Neuronal stem cell (in vitro differentiated cells): ENCODE data around the gene PDZD7.
A peak's percentile ranks its signal among the peaks of the same experiment; 100 is the strongest.

Experiments
- DNase-seq: peaks from one replicate; pipeline ENCODE4 v3.0.0-alpha.2; 2013; ENCODE audit warnings: low spot score
- H2AFZ ChIP-seq: one replicate; pipeline ENCODE4 v1.6.1; 2013; ENCODE audit warnings: mild to moderate bottlenecking, low read length, inconsistent platforms
- H2AK5ac ChIP-seq: 2 replicates; pipeline ENCODE4 v1.6.1; 2013; ENCODE audit warnings: low read depth, mild to moderate bottlenecking, inconsistent platforms, low read length, moderate library complexity, mixed read lengths
- H2BK120ac ChIP-seq: 2 replicates; pipeline ENCODE4 v1.6.1; 2013; ENCODE audit warnings: low read depth, mild to moderate bottlenecking, inconsistent platforms, low read length, moderate library complexity, mixed read lengths
- H2BK12ac ChIP-seq: one replicate; pipeline ENCODE4 v1.6.1; 2013; ENCODE audit warnings: low read length, inconsistent platforms
- H2BK15ac ChIP-seq: 2 replicates; pipeline ENCODE4 v1.6.1; 2013; ENCODE audit warnings: mild to moderate bottlenecking, low read length, inconsistent platforms, mixed read lengths
- H2BK5ac ChIP-seq: one replicate; pipeline ENCODE4 v1.6.1; 2013; ENCODE audit warnings: inconsistent platforms, mild to moderate bottlenecking, low read length, moderate library complexity
- H3K14ac ChIP-seq: one replicate; pipeline ENCODE4 v1.6.1; 2013; ENCODE audit warnings: low read length, inconsistent platforms
- H3K18ac ChIP-seq: 2 replicates; pipeline ENCODE4 v1.6.1; 2013; ENCODE audit warnings: low read length, inconsistent platforms
- H3K23ac ChIP-seq: 2 replicates; pipeline ENCODE4 v1.6.1; 2013; ENCODE audit warnings: low read depth, mild to moderate bottlenecking, mixed read lengths, low read length, inconsistent platforms; ENCODE audit not compliant: poor library complexity
- H3K27ac ChIP-seq: replicated peaks from 3 replicates; pipeline ENCODE4 v1.5.1; 2013; ENCODE audit warnings: low read length, inconsistent platforms
- H3K27me3 ChIP-seq, 3 experiments: 2 replicates each; pipeline ENCODE4 v1.6.1; 2013; ENCODE audit warnings: low read length in 3 of 3, mild to moderate bottlenecking in 2 of 3, inconsistent platforms in 1 of 3, low read depth in 1 of 3, mixed read lengths in 1 of 3, moderate library complexity in 1 of 3; ENCODE audit not compliant: control insufficient read depth in 3 of 3, insufficient read depth in 3 of 3
- H3K36me3 ChIP-seq, 2 donors: replicated peaks in 1 of 2; 2 replicates each; pipeline ENCODE4 v1.6.1; 2013; ENCODE audit warnings: low read length in 2 of 2; ENCODE audit not compliant: control insufficient read depth in 2 of 2, insufficient read depth in 2 of 2
- H3K4ac ChIP-seq: 2 replicates; pipeline ENCODE4 v1.6.1; 2013; ENCODE audit warnings: inconsistent platforms, mild to moderate bottlenecking, low read length, moderate library complexity
- H3K4me1 ChIP-seq, 2 donors: 1 replicate in 1 of 2; 2 replicates in 1 of 2; pipeline ENCODE4 v1.6.1; 2013; ENCODE audit warnings: low read length in 2 of 2, low read depth in 1 of 2; ENCODE audit not compliant: control insufficient read depth in 2 of 2, insufficient read depth in 1 of 2
- H3K4me2 ChIP-seq: one replicate; pipeline ENCODE4 v1.6.1; 2013; ENCODE audit warnings: mild to moderate bottlenecking, low read length, inconsistent platforms; ENCODE audit not compliant: insufficient read depth, poor library complexity, severe bottlenecking
- H3K4me3 ChIP-seq, 2 donors: 2 replicates each; pipeline ENCODE4 v1.5.1; 2013; ENCODE audit warnings: low read length in 2 of 2, mild to moderate bottlenecking in 2 of 2, inconsistent platforms in 1 of 2, moderate library complexity in 1 of 2
- H3K79me1 ChIP-seq: one replicate; pipeline ENCODE4 v1.6.1; 2013; ENCODE audit warnings: low read depth, mild to moderate bottlenecking, inconsistent platforms, low read length, moderate library complexity
- H3K9ac ChIP-seq: one replicate; pipeline ENCODE4 v1.6.1; 2013; ENCODE audit warnings: mild to moderate bottlenecking, low read depth, low read length, inconsistent platforms; ENCODE audit not compliant: poor library complexity
- H3K9me3 ChIP-seq, 2 donors: replicated peaks in 1 of 2; 2 replicates each; pipeline versions ENCODE3 to v1.6.1; 2013; ENCODE audit warnings: low read length in 2 of 2, mild to moderate bottlenecking in 2 of 2, inconsistent platforms in 1 of 2, low read depth in 1 of 2, mixed read lengths in 1 of 2, moderate library complexity in 1 of 2; ENCODE audit not compliant: control insufficient read depth in 2 of 2, insufficient read depth in 1 of 2
- H4K8ac ChIP-seq: one replicate; pipeline ENCODE4 v1.6.1; 2013; ENCODE audit warnings: low read depth, mild to moderate bottlenecking, inconsistent platforms, low read length, moderate library complexity
- H4K91ac ChIP-seq: one replicate; pipeline ENCODE4 v1.6.1; 2013; ENCODE audit warnings: low read length, low read depth, mild to moderate bottlenecking, inconsistent platforms; ENCODE audit not compliant: poor library complexity
- WGBS, 2 donors: extraction: QIAGEN DNeasy Blood & Tissue Kit; methylation state at CpG; one replicate each; pipeline ENCODE4 v1.1.7; 2013; ENCODE audit warnings: missing lambda C conversion rate in 2 of 2, mixed read lengths in 1 of 2; ENCODE audit not compliant: insufficient read length in 2 of 2, insufficient replicate concordance in 1 of 2; ENCODE audit errors: extremely low coverage in 2 of 2; 5-methylcytosine and 5-hydroxymethylcytosine counted together

The PDZD7 gene

DNA sequence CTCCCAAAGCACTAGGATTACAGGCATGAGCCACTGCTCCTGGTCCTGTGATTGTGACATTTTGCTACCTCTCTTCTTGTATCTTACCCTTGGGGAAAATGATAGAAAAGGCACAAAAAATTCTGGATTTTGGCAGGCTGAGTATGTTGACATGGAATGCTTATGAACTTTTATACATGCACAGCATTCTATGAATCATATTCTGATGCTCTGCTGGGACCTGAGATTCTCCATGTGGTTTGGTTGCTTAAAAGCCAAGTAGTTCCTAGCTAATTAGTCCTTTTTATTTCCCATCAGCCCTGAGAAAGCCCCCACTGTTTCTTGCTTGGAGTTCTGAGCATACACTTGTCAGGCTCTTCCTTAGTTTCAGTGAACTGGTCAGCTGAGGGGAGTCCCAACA lies 22.6 kb upstream of the PDZD7 start:
- Histone ChIP-seq H4K8ac (no peak overlapping the region), H3K4me2 (no peak overlapping the region), H3K4me3 (no peak overlapping the region), H3K27me3 (peaks cover 0 to 32% (median 11%) of the 10 kb centered on the region in 3 experiments), H2BK12ac (no peak overlapping the region), H2BK120ac (no peak overlapping the region), H3K27ac (no peak overlapping the region), H3K14ac (no peak overlapping the region), H3K4me1 (peaks cover 0 to 6% of the 10 kb centered on the region in 2 donors), H3K79me1 (no peaks in the 10 kb centered on the region), H2AK5ac (no peak overlapping the region), H3K4ac (no peak overlapping the region), H2BK15ac (no peak overlapping the region), H3K23ac (no peak overlapping the region), H3K9ac (no peak overlapping the region), H2AFZ (no peak overlapping the region), H3K9me3 (no peaks in the 10 kb centered on the region), H3K36me3 (peaks cover 0 to 41% of the 10 kb centered on the region in 2 donors), H3K18ac (no peak overlapping the region), H4K91ac (no peak overlapping the region), H2BK5ac (no peak overlapping the region)
- DNase-seq, result no peak

DNA sequence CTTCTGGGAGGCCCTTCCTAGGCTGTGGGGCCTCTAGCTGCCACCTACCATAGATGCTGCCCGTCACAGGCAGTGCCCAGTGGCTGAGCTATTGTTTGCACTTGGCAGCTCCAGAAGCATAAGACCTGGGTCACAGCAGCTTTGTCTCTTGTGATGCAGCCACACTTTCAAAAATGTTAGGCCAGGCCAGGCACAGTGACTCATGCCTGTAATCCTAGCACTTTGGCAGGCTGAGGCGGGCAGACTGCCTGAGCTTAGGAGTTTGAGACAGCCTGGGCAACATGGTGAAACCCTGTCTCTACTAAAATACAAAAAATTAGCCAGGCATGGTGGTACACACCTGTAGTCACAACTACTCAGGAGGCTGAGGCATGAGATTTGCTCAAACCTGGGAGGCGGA lies 21.4 kb upstream of the PDZD7 start:
- H2AFZ ChIP-seq, result no peak overlapping the region
- H3K4me2 ChIP-seq, result no peak overlapping the region
- H3K4ac ChIP-seq, result no peak overlapping the region
- H3K14ac ChIP-seq, result no peak overlapping the region
- no peak overlapping the region for H3K18ac ChIP-seq
- H3K9me3 ChIP-seq, result no peaks in the 10 kb centered on the region
- H3K9ac ChIP-seq, result no peak overlapping the region
- no peak overlapping the region for H2AK5ac ChIP-seq
- H3K4me3 ChIP-seq, result no peak overlapping the region
- peaks cover 0 to 32% of the 10 kb centered on the region in 2 donors for H3K36me3 ChIP-seq
- peaks cover 0 to 8% of the 10 kb centered on the region in 2 donors for H3K4me1 ChIP-seq
- H4K91ac ChIP-seq, result no peak overlapping the region
- no peak for DNase-seq
- no peak overlapping the region for H3K27ac ChIP-seq
- H2BK12ac ChIP-seq, result no peak overlapping the region
- no peak overlapping the region for H2BK15ac ChIP-seq
- no CpG with 5 or more reads among the region's 3 CpGs for WGBS, 2 donors
- no peaks in the 10 kb centered on the region for H3K79me1 ChIP-seq
- H2BK120ac ChIP-seq, result no peak overlapping the region
- H2BK5ac ChIP-seq, result no peak overlapping the region
- peaks cover 0 to 44% (median 22%) of the 10 kb centered on the region in 3 experiments for H3K27me3 ChIP-seq
- no peak overlapping the region for H4K8ac ChIP-seq
- H3K23ac ChIP-seq, result no peak overlapping the region

DNA sequence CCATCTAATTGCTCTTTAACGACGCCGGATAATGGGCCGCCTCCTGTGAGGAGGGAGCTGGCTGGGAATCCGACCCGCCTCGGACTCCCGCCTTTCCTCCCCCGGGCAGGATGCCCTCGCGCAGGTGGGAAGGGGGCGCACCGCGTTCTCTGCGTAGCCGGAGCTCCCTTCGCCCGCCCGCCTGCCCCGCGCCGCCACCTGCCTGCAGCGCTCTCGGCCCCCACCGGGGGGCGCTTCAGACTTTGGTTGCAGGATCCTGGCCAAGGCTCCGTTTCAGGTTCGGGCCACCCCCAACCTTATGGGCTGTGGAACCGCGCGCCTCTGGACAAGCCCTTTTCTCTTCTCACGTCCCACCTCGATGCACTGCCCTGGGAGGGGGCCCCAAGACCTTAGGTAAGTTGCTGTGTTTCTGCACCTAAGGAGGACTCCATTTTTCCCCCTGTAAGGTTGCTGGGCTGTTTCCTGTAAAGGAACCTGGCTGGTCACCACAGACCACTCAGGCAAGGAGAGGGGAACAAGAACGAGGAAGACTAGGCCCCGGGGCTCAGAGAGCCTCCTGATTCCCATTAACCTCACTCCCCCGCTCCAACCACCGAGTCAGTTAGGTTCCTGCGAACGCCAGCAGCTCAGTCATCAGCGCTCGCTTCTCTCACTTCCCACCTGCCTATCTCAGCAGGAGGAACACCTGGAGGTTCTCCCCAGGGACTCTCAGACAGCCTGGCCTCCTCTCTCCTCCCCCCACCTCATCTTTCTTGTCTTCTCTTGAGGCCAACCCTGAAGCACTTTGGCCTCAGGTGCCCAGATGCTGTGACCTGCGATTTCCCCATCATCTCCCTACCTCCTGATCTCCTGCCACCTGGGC lies 19.5 kb upstream of the PDZD7 start:
- Histone ChIP-seq H2BK120ac (no peak overlapping the region), H3K23ac (peak overlapping the region; percentile 21), H2AK5ac (no peak overlapping the region), H3K18ac (peak overlapping the region; percentile 65), H2AFZ (no peak overlapping the region), H4K91ac (no peak overlapping the region), H2BK12ac (no peak overlapping the region), H2BK15ac (no peak overlapping the region), H3K4me3 (no peak overlapping the region), H3K79me1 (no peaks in the 10 kb centered on the region), H3K4ac (no peak overlapping the region), H3K27me3 (peaks cover 0 to 60% (median 27%) of the 10 kb centered on the region in 3 experiments), H3K4me1 (peaks cover 3 to 13% of the 10 kb centered on the region in 2 donors), H3K4me2 (peak overlapping the region; percentile 22), H3K9me3 (no peaks in the 10 kb centered on the region), H3K14ac (peak overlapping the region; percentile 47), H3K36me3 (peaks cover 0 to 14% of the 10 kb centered on the region in 2 donors), H3K9ac (no peak overlapping the region), H4K8ac (no peak overlapping the region), H2BK5ac (no peak overlapping the region), H3K27ac (no peak overlapping the region)
- WGBS, 2 donors, result no CpG with 5 or more reads among the region's 42 CpGs
- DNase-seq, result peak; percentile 76

DNA sequence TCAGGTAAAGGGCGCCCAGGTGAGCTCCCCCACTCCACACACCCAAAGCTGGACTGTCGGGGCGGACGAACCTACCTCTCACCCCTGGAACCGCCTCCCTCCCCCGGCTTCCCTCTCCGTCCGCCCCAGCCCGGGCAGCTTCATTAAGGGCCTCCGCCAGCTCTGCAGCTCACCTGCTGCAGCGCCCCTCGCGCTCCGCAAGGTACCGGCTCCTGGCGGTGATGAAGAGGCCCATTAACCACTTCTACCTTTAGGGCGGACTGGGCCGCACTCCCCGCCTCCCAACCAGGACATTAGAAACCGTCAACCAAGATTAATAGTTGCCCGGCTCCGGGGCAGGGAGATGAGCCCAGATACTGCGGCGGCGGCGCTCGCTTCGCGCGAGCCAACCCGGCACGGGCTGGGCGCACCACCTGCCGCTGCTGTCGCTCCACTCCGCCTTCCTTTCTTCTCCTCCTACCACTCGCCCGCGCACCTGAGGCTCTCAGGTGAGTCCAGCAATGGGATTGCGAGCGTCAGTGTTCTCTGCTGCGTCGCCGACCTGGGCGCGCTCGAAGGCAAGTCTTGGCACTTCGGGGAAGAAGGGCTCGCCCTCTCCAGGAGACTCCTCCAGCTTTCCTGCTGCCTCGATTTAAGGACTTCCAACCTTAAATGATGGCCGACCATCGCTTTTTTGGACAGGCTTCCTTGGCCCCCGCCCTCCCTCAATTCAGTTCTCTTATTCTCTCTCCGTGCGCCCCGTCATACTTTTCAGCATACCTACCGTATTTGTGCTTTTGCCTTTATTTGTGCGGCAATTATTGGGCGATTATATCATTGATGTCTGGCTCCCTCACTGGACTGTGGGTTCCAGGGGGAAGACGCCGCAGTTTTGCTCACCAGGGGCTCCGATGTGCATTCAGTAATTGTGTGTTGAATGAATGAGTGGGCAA lies 17.3 kb upstream of the PDZD7 start:
- Histone ChIP-seq H3K4ac (no peak overlapping the region), H3K27ac (no peak overlapping the region), H2BK15ac (no peak overlapping the region), H4K91ac (no peak overlapping the region), H3K36me3 (peaks cover 0 to 2% of the 10 kb centered on the region in 2 donors), H3K9me3 (no peaks in the 10 kb centered on the region), H3K27me3 (peaks cover 0 to 68% (median 27%) of the 10 kb centered on the region in 3 experiments), H3K4me1 (peaks cover 11 to 15% of the 10 kb centered on the region in 2 donors), H4K8ac (no peak overlapping the region), H3K79me1 (no peaks in the 10 kb centered on the region), H2AFZ (no peak overlapping the region), H3K4me3 (no peak overlapping the region), H3K23ac (no peak overlapping the region), H2BK12ac (no peak overlapping the region), H2BK120ac (no peak overlapping the region), H3K9ac (peak overlapping the region; percentile 76), H2AK5ac (no peak overlapping the region), H3K14ac (no peak overlapping the region), H2BK5ac (no peak overlapping the region), H3K4me2 (no peak overlapping the region), H3K18ac (peak overlapping the region; percentile 54)
- no peak for DNase-seq
- no CpG with 5 or more reads among the region's 62 CpGs for WGBS, 2 donors
